ENCODE data around the gene RPS6KL1. TPM values are rescaled to one million over a fixed set of nuclear protein-coding genes. Genes with fewer than 3 reads are reported as not detected.

RPS6KL1 gene
- total and polyA plus RNA-seq, 2 experiments from 2014 or later: 5.6 to 6.5 TPM

GRCh38 chr14:74875941-74876913 is 46.8 kb downstream of the RPS6KL1 start, which contains the start of gene PROX2:
PROX2 (minus strand) TSS chr14:74876145; CDS start chr14:74863834, 12,311 bp downstream.
- ATAC-seq: peak; percentile 88
- Histone ChIP-seq H3K4me3 (0 out of 2 replicates have a peak within 1 kb of the TSS, but pooled peaks have one; percentile 15), H3K27me3 (ENCODE audit: insufficient read depth) (no peaks in the 10 kb centered on the region), H3K4me1 (ENCODE audit: insufficient read depth) (peaks cover 12% of the 10 kb centered on the region), H3K4me2 (0 out of 2 replicates have a peak within 1 kb of the TSS, but pooled peaks have one; percentile 40), H3F3A (replicated peaks; ENCODE audit: low read depth) (no peaks in the 10 kb centered on the region), H3K36me3 (ENCODE audit: insufficient read depth) (no peaks in the 10 kb centered on the region), H3K27ac (ENCODE audit: low read depth) (no peak within 1 kb of the TSS), H4K20me1 (replicated peaks; ENCODE audit: insufficient read depth) (no peaks in the 10 kb centered on the region), H2AFZ (peak within 1 kb of the TSS; percentile 96), H3K79me2 (replicated peaks; ENCODE audit: insufficient read depth) (no peaks in the 10 kb centered on the region), H3K9me2 (ENCODE audit: insufficient read depth) (no peaks in the 10 kb centered on the region)
- Mint-ChIP-seq H3K4me1 (peaks cover 17% of the 10 kb centered on the region), H3K36me3 (ENCODE audit: low read depth) (no peaks in the 10 kb centered on the region), H3K27me3 (ENCODE audit: insufficient read depth, low read depth, poor library complexity) (peaks cover 9% of the 10 kb centered on the region), H3K9me3 (no peaks in the 10 kb centered on the region), H3K27ac (no peak within 1 kb of the TSS), H3K4me3 (peak within 1 kb of the TSS; percentile 22; the same call in 1 of the 3 replicates)
- DNase-seq (ENCODE audit: low spot score): peak; percentile 29
- no peak for TF ChIP-seq EZH2 (IDR thresholded peaks at IDR 0.05; ENCODE audit: low read depth, unreplicated experiment)
- TF ChIP-seq ETS1 (IDR thresholded peaks at IDR 0.05): no peak
- no peak for TF ChIP-seq REST (IDR thresholded peaks at IDR 0.05; ENCODE audit: unreplicated experiment)
- TF ChIP-seq ZNF114 (CRISPR knock-in tag; IDR thresholded peaks at IDR 0.05): no peak
- TF ChIP-seq ZNF331 (CRISPR knock-in tag; IDR thresholded peaks at IDR 0.05; ENCODE audit: low read depth): no peak
- TF ChIP-seq ZNF462 (CRISPR knock-in tag; IDR thresholded peaks at IDR 0.05): no peak
- TF ChIP-seq NANOG (IDR thresholded peaks at IDR 0.05; ENCODE audit: borderline replicate concordance): no peak
- TF ChIP-seq CTCF (conservative IDR thresholded peaks at IDR 0.05; ENCODE audit: low read depth in 2 of 2): no peak
- TF ChIP-seq EZH2phosphoT487 (IDR thresholded peaks at IDR 0.05; ENCODE audit: unreplicated experiment): no peak
- TF ChIP-seq STAT1 (IDR thresholded peaks at IDR 0.05; ENCODE audit: unreplicated experiment): no peak
- TF ChIP-seq JUNB (IDR thresholded peaks at IDR 0.05; ENCODE audit: unreplicated experiment): no peak
- no peak for TF ChIP-seq POLR2AphosphoS5 (IDR thresholded peaks at IDR 0.05; ENCODE audit: low read depth)
